B cell (primary cell): ENCODE measurements around the gene PLAAT3. TPM values are rescaled to one million over a fixed set of nuclear protein-coding genes. Genes with fewer than 3 reads are reported as not detected.

Experiments
- ATAC-seq: fragments of 200-7000 bp; cut with Tn5 transposase; one replicate; pipeline ENCODE4 v1.10.0; 2021; ENCODE audit warnings: low read depth, mild to moderate bottlenecking, moderate number of reproducible peaks, moderate library complexity
- CTCF ChIA-PET: fragments of 350-600 bp; sonication (Branson Sonifier 250); formaldehyde crosslinking; loops from one replicate; lab custom pipeline; 2021; ENCODE audit warnings: antibody characterized with exemption, inconsistent platforms; lab: Charles Lee
- POLR2A ChIA-PET: fragments of 350-600 bp; sonication (Branson Sonifier 250); formaldehyde crosslinking; loops from one replicate; lab custom pipeline; 2021; ENCODE audit warnings: antibody characterized with exemption; lab: Charles Lee
- DNase-seq: peaks from one replicate; pipeline ENCODE4 v3.0.0; 2013
- H2AFZ ChIP-seq: 2 replicates; pipeline ENCODE4 v1.6.1; 2012; ENCODE audit warnings: mild to moderate bottlenecking, low read depth, low read length; ENCODE audit not compliant: insufficient read depth, poor library complexity, severe bottlenecking
- H3K27ac ChIP-seq, 2 donors: 1 replicate in 1 of 2; 2 replicates in 1 of 2; pipeline ENCODE4 v1.5.1; 2012 to 2013; ENCODE audit warnings: low read length in 2 of 2, mild to moderate bottlenecking in 2 of 2, moderate library complexity in 1 of 2
- H3K27me3 ChIP-seq, 4 experiments: fragments of 200-600 bp in 1 of 4; sonication (generic) in 1 of 4; replicated peaks in 1 of 4; 1 replicate in 2 of 4; 2 replicates in 2 of 4; pipeline versions ENCODE4 v1.6.1 to v1.7.0; 2013 to 2016; ENCODE audit warnings: low read length in 3 of 4, mild to moderate bottlenecking in 2 of 4, mixed read lengths in 1 of 4, moderate library complexity in 1 of 4; ENCODE audit not compliant: insufficient read depth in 4 of 4, control insufficient read depth in 3 of 4; ENCODE audit errors: control extremely low read depth in 1 of 4
- H3K36me3 ChIP-seq, 2 experiments: replicated peaks in 1 of 2; 1 replicate in 1 of 2; 2 replicates in 1 of 2; pipeline versions ENCODE4 v1.6.1 to v1.7.1; 2013; ENCODE audit warnings: low read length in 1 of 2; ENCODE audit not compliant: insufficient read depth in 2 of 2, control insufficient read depth in 1 of 2; ENCODE audit errors: control extremely low read depth in 1 of 2, extremely low read depth in 1 of 2
- H3K4me1 ChIP-seq, 2 donors: fragments of 200-600 bp in 1 of 2; sonication (generic) in 1 of 2; 1 replicate in 1 of 2; 2 replicates in 1 of 2; pipeline versions ENCODE4 v1.5.1 to v1.6.1; 2013 to 2017; ENCODE audit warnings: low read length in 2 of 2; ENCODE audit not compliant: control insufficient read depth in 2 of 2, insufficient read depth in 2 of 2
- H3K4me2 ChIP-seq: replicated peaks from 2 replicates; pipeline ENCODE3; 2012; ENCODE audit warnings: mild to moderate bottlenecking, low read depth, low read length; ENCODE audit not compliant: poor library complexity, severe bottlenecking
- H3K4me3 ChIP-seq, 5 experiments: fragments of 200-600 bp in 1 of 5; sonication (generic) in 1 of 5; 1 replicate in 3 of 5; 2 replicates in 2 of 5; pipeline versions ENCODE4 v1.5.1 to v1.7.0; 2011 to 2016; ENCODE audit warnings: low read length in 4 of 5, mild to moderate bottlenecking in 4 of 5, low read depth in 2 of 5, control low read depth in 1 of 5, moderate library complexity in 1 of 5; ENCODE audit not compliant: insufficient read depth in 1 of 5; ENCODE audit errors: control extremely low read depth in 1 of 5, extremely low read depth in 1 of 5
- H3K79me2 ChIP-seq: fragments of 200-600 bp; sonication (generic); one replicate; pipeline ENCODE4 v1.6.0; 2016; ENCODE audit warnings: low read length; ENCODE audit not compliant: control insufficient read depth, insufficient read depth
- H3K9ac ChIP-seq: fragments of 200-600 bp; sonication (generic); 2 replicates; pipeline ENCODE4 v1.6.1; 2017; ENCODE audit warnings: mild to moderate bottlenecking, low read length, moderate library complexity
- H3K9me3 ChIP-seq, 3 donors: one replicate each; pipeline versions ENCODE4 v1.6.1 to v1.7.1; 2013; ENCODE audit warnings: low read length in 2 of 3; ENCODE audit not compliant: control insufficient read depth in 2 of 3, insufficient read depth in 1 of 3; ENCODE audit errors: control extremely low read depth in 1 of 3
- H4K20me1 ChIP-seq: 2 replicates; pipeline ENCODE4 v1.6.0; 2012; ENCODE audit warnings: mild to moderate bottlenecking, low read length; ENCODE audit not compliant: insufficient read depth, control insufficient read depth, poor library complexity, severe bottlenecking
- H3K27ac Mint-ChIP-seq: one replicate; pipeline ENCODE4 v1.8.0; 2021; ENCODE audit warnings: mixed read lengths
- H3K27me3 Mint-ChIP-seq: one replicate; pipeline ENCODE4 v1.8.0; 2021; ENCODE audit warnings: mixed read lengths
- H3K4me1 Mint-ChIP-seq: one replicate; pipeline ENCODE4 v1.8.0; 2021; ENCODE audit warnings: mixed read lengths
- H3K4me3 Mint-ChIP-seq: one replicate; pipeline ENCODE4 v1.8.0; 2021; ENCODE audit warnings: mixed read lengths
- H3K9me3 Mint-ChIP-seq: one replicate; pipeline ENCODE4 v1.8.0; 2022; ENCODE audit warnings: mixed read lengths; ENCODE audit not compliant: insufficient read depth
- EZH2 ChIP-seq: IDR thresholded peaks from 2 replicates; pipeline ENCODE4 v1.6.1; 2012; ENCODE audit warnings: borderline replicate concordance, low read depth, mild to moderate bottlenecking, moderate library complexity, low read length; ENCODE audit not compliant: insufficient read depth, poor library complexity, severe bottlenecking
- WGBS: methylation state at CpG from one replicate; pipeline ENCODE4 v1.1.5; 2013; ENCODE audit warnings: missing lambda C conversion rate; ENCODE audit not compliant: insufficient coverage; 5-methylcytosine and 5-hydroxymethylcytosine counted together
- intact Hi-C: fragments of 100-400 bp; cut with micrococcal nuclease; formaldehyde crosslinking; loops from one replicate; pipeline ENCODE4 v1.10.0; 2022
- polyA plus RNA-seq: library from polyadenylated mRNA; depleted of rRNA; stranded (reverse); fragments of >200 nt; gene quantifications from 2 replicates; pipeline ENCODE4 v1.2.3, GENCODE V29; 2012
- total RNA-seq, 2 donors: library from RNA; stranded (reverse); fragments of 120-200 nt in 1 of 2; gene quantifications; 1 replicate in 1 of 2; 2 replicates in 1 of 2; pipeline versions ENCODE4 v1.2.3 to v1.2.4, GENCODE V29; 2013 to 2022
- TF ChIP-seq, protein P1 (sequence below): fragments of 200-600 bp; IDR thresholded peaks from one replicate; pipeline ENCODE4 v1.8.0; 2022; ENCODE audit warnings: antibody characterized with exemption, mild to moderate bottlenecking

The PLAAT3 gene
- total and polyA plus RNA-seq, 2 donors (not counting 1 experiment from before 2014, with no cell fraction given) = 2.3 to 3.1 TPM

GRCh38 chr11:63553759-63554158 lies 60.5 kb downstream of the PLAAT3 start:
- H3K9me3 ChIP-seq = peaks cover 0 to 4% (median 0%) of the 10 kb centered on the region in 3 donors
- Mint-ChIP-seq H3K27me3 (peaks cover 12% of the 10 kb centered on the region), H3K9me3 (no peaks in the 10 kb centered on the region), H3K4me3 (peak overlapping the region; percentile 79), H3K4me1 (peaks cover 23% of the 10 kb centered on the region), H3K27ac (no peak overlapping the region)
- no peaks in the 10 kb centered on the region for H3K36me3 ChIP-seq
- 3% methylated on average over 8 of the region's 8 CpGs for WGBS
- peak overlapping the region in 3 of 5 experiments; percentile 5 to 51 (median 8) for H3K4me3 ChIP-seq
- peaks cover 0 to 11% (median 0%) of the 10 kb centered on the region in 4 experiments for H3K27me3 ChIP-seq
- H3K9ac ChIP-seq = peak overlapping the region; percentile 53
- ATAC-seq (peak; percentile 54), DNase-seq (peak; percentile 43)
- intact Hi-C loops = no loop called here
- H2AFZ ChIP-seq = peak overlapping the region; percentile 79
- H3K4me2 ChIP-seq = peak overlapping the region; percentile 77
- ChIA-PET POLR2A (no interaction called here), CTCF (interaction anchor here (0.6 kb wide), 1 partner anchor 9 kb away, joined by 3 read pairs; no protein-coding TSS in a partner anchor)
- no peak for TF ChIP-seq EZH2
- TF ChIP-seq, protein P1, sequence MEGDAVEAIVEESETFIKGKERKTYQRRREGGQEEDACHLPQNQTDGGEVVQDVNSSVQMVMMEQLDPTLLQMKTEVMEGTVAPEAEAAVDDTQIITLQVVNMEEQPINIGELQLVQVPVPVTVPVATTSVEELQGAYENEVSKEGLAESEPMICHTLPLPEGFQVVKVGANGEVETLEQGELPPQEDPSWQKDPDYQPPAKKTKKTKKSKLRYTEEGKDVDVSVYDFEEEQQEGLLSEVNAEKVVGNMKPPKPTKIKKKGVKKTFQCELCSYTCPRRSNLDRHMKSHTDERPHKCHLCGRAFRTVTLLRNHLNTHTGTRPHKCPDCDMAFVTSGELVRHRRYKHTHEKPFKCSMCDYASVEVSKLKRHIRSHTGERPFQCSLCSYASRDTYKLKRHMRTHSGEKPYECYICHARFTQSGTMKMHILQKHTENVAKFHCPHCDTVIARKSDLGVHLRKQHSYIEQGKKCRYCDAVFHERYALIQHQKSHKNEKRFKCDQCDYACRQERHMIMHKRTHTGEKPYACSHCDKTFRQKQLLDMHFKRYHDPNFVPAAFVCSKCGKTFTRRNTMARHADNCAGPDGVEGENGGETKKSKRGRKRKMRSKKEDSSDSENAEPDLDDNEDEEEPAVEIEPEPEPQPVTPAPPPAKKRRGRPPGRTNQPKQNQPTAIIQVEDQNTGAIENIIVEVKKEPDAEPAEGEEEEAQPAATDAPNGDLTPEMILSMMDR = no peak
- H3K4me1 ChIP-seq = peaks cover 9 to 27% of the 10 kb centered on the region in 2 donors
- H4K20me1 ChIP-seq = no peaks in the 10 kb centered on the region
- no peaks in the 10 kb centered on the region for H3K79me2 ChIP-seq
- H3K27ac ChIP-seq = no peak overlapping the region

GRCh38 chr11:63552921-63553320 lies 61.3 kb downstream of the PLAAT3 start:
- no peak for TF ChIP-seq EZH2
- TF ChIP-seq, protein P1 = no peak
- Histone ChIP-seq H3K9me3 (peaks cover 0 to 4% (median 0%) of the 10 kb centered on the region in 3 donors), H3K79me2 (no peaks in the 10 kb centered on the region), H2AFZ (no peak overlapping the region), H3K9ac (no peak overlapping the region), H3K4me2 (no peak overlapping the region), H3K4me1 (peaks cover 9 to 27% of the 10 kb centered on the region in 2 donors), H4K20me1 (no peaks in the 10 kb centered on the region), H3K27ac (no peak overlapping the region), H3K4me3 (no peak overlapping the region), H3K27me3 (peaks cover 0 to 11% (median 0%) of the 10 kb centered on the region in 4 experiments), H3K36me3 (no peaks in the 10 kb centered on the region)
- no peak for ATAC-seq
- Mint-ChIP-seq H3K27ac (peak overlapping the region; percentile 18), H3K27me3 (peaks cover 9% of the 10 kb centered on the region), H3K4me3 (peak overlapping the region; percentile 10), H3K9me3 (no peaks in the 10 kb centered on the region), H3K4me1 (peaks cover 23% of the 10 kb centered on the region)
- intact Hi-C loops = no loop called here
- ChIA-PET CTCF (no interaction called here), POLR2A (no interaction called here)
- DNase-seq = no peak
- 96% methylated on average over 5 of the region's 7 CpGs for WGBS
